SK-N-SH treated with all-trans-retinoic acid at 6 μM for 48 hours (cell line): ENCODE results near the gene NLRP9.
"Not testable (repeated sequence)": the region's sequence is repeated elsewhere in the genome, so short reads cannot be mapped to it uniquely, and the experiment has no call there.

Experiments used
- ARNTL ChIP-seq: fragments of 450-650 bp; formaldehyde crosslinking; IDR thresholded peaks from 2 replicates; pipeline ENCODE4 v1.5.0; 2020; ENCODE audit warnings: low read depth, mild to moderate bottlenecking, moderate library complexity, borderline replicate concordance
- CSDC2 ChIP-seq: fragments of 250-450 bp; sonication (Bioruptor Pico); IDR thresholded peaks from 2 replicates; pipeline ENCODE4 v1.5.0; 2020; ENCODE audit warnings: mild to moderate bottlenecking, moderate library complexity
- CSRNP3 ChIP-seq: fragments of 250-450 bp; sonication (Bioruptor Pico); IDR thresholded peaks from 2 replicates; pipeline ENCODE4 v1.5.1; 2021; ENCODE audit warnings: mild to moderate bottlenecking, moderate library complexity
- ESRRG ChIP-seq: fragments of 250-450 bp; sonication (Bioruptor Pico); IDR thresholded peaks from 2 replicates; pipeline ENCODE4 v1.6.1; 2021; ENCODE audit warnings: mild to moderate bottlenecking
- GLIS3 ChIP-seq: fragments of 250-450 bp; sonication (Bioruptor Pico); IDR thresholded peaks from 2 replicates; pipeline ENCODE4 v1.5.0; 2020; ENCODE audit warnings: mild to moderate bottlenecking, moderate library complexity
- PATZ1 ChIP-seq: fragments of 250-450 bp; sonication (Bioruptor Pico); IDR thresholded peaks from 2 replicates; pipeline ENCODE4 v1.8.0; 2020; ENCODE audit warnings: mild to moderate bottlenecking, moderate library complexity, borderline replicate concordance
- POU6F1 ChIP-seq: fragments of 250-450 bp; sonication (Bioruptor Pico); IDR thresholded peaks from 2 replicates; pipeline ENCODE4 v1.8.0; 2021; ENCODE audit warnings: low read depth, mild to moderate bottlenecking, moderate library complexity, borderline replicate concordance
- SNAI2 ChIP-seq: fragments of 250-450 bp; sonication (Bioruptor Pico); IDR thresholded peaks from 2 replicates; pipeline ENCODE4 v1.5.0; 2020; ENCODE audit warnings: mild to moderate bottlenecking, moderate library complexity
- TOX ChIP-seq: fragments of 250-450 bp; sonication (Bioruptor Pico); IDR thresholded peaks from 2 replicates; pipeline ENCODE4 v1.8.0; 2021; ENCODE audit warnings: mild to moderate bottlenecking, moderate library complexity, borderline replicate concordance
- TSHZ2 ChIP-seq: fragments of 250-450 bp; sonication (Bioruptor Pico); IDR thresholded peaks from 2 replicates; pipeline ENCODE4 v1.5.0; 2020; ENCODE audit warnings: mild to moderate bottlenecking, moderate library complexity
- ZFP3 ChIP-seq: fragments of 250-450 bp; sonication (Bioruptor Pico); IDR thresholded peaks from 2 replicates; pipeline ENCODE4 v1.5.0; 2020; ENCODE audit warnings: mild to moderate bottlenecking, moderate library complexity
- ZNF565 ChIP-seq: fragments of 450-650 bp; formaldehyde crosslinking; conservative IDR thresholded peaks from 2 replicates; pipeline ENCODE4 v1.5.0; 2020; ENCODE audit warnings: low read depth, mild to moderate bottlenecking, moderate library complexity
- ZNF8 ChIP-seq: fragments of 450-650 bp; formaldehyde crosslinking; IDR thresholded peaks from 2 replicates; pipeline ENCODE4 v1.5.0; 2020; ENCODE audit warnings: mild to moderate bottlenecking, moderate library complexity

GRCh38 chr19:55730378-55730777 is 7.8 kb downstream of the NLRP9 start:
- not testable (repeated sequence) for TF ChIP-seq ESRRG (CRISPR knock-in tag); GLIS3 (CRISPR knock-in tag); ZFP3 (CRISPR knock-in tag); SNAI2 (CRISPR knock-in tag); ARNTL (CRISPR knock-in tag); PATZ1 (CRISPR knock-in tag); CSDC2; POU6F1 (CRISPR knock-in tag); TOX (CRISPR knock-in tag); CSRNP3 (CRISPR knock-in tag); TSHZ2 (CRISPR knock-in tag); ZNF565 (CRISPR knock-in tag); ZNF8
